ENCODE measurements around the gene ABI3BP.

GRCh38 chr3:100850701-100851100, 142.5 kb downstream of the ABI3BP start:
- no peak for TF ChIP-seq CTCF (IDR thresholded peaks at IDR 0.05)
- TF ChIP-seq POLR2A (IDR thresholded peaks at IDR 0.05): no peak
